Fibroblast of lung (primary cell): Measurements from ENCODE around the gene SRPX2. TPM values are rescaled to one million over a fixed set of nuclear protein-coding genes. Genes with fewer than 3 reads are reported as not detected.

Experiments used
- DNase-seq, 2 donors: peaks; one replicate each; pipeline versions ENCODE4 v3.0.0 to v3.0.0-alpha.2; 2010; ENCODE audit warnings: low read depth in 2 of 2
- H2AFZ ChIP-seq: 2 replicates; pipeline ENCODE4 v1.5.1; 2012; ENCODE audit warnings: low read length, control low read depth, inconsistent platforms
- H3K27ac ChIP-seq: 2 replicates; pipeline ENCODE4 v1.5.1; 2011; ENCODE audit warnings: low read length, control low read depth; ENCODE audit not compliant: insufficient read depth
- H3K27me3 ChIP-seq: 2 replicates; pipeline ENCODE4 v1.5.1; 2011; ENCODE audit warnings: mild to moderate bottlenecking, low read length; ENCODE audit not compliant: control insufficient read depth, insufficient read depth
- H3K36me3 ChIP-seq: 2 replicates; pipeline ENCODE4 v1.5.1; 2011; ENCODE audit warnings: low read length; ENCODE audit not compliant: control insufficient read depth, insufficient read depth
- H3K4me1 ChIP-seq: 2 replicates; pipeline ENCODE4 v1.5.1; 2011; ENCODE audit warnings: low read length; ENCODE audit not compliant: control insufficient read depth, insufficient read depth; ENCODE audit errors: extremely low read depth
- H3K4me2 ChIP-seq: 2 replicates; pipeline ENCODE4 v1.5.1; 2011; ENCODE audit warnings: low read length, control low read depth; ENCODE audit not compliant: insufficient read depth; ENCODE audit errors: extremely low read depth
- H3K4me3 ChIP-seq, 4 experiments: fragments of 200-600 bp in 1 of 4; sonication (generic) in 1 of 4; replicated peaks in 1 of 4; 2 replicates each; pipeline ENCODE4 v1.5.1; 2011 to 2016; ENCODE audit warnings: low read length in 4 of 4, low read depth in 3 of 4, mild to moderate bottlenecking in 3 of 4, control low read depth in 2 of 4, inconsistent platforms in 1 of 4, mixed read lengths in 1 of 4; ENCODE audit not compliant: insufficient read depth in 1 of 4; ENCODE audit errors: control extremely low read depth in 1 of 4
- H3K79me2 ChIP-seq: 2 replicates; pipeline ENCODE4 v1.5.1; 2012; ENCODE audit warnings: mild to moderate bottlenecking, low read length, inconsistent platforms; ENCODE audit not compliant: control insufficient read depth, insufficient read depth
- H3K9ac ChIP-seq: 2 replicates; pipeline ENCODE4 v1.5.1; 2011; ENCODE audit warnings: mild to moderate bottlenecking, low read length, control low read depth; ENCODE audit not compliant: insufficient read depth
- H3K9me3 ChIP-seq: 2 replicates; pipeline ENCODE4 v1.5.1; 2012; ENCODE audit warnings: low read depth, low read length; ENCODE audit not compliant: control insufficient read depth, insufficient read depth
- H4K20me1 ChIP-seq: 2 replicates; pipeline ENCODE4 v1.5.1; 2011; ENCODE audit warnings: low read length; ENCODE audit not compliant: control insufficient read depth, insufficient read depth; ENCODE audit errors: extremely low read depth
- EZH2 ChIP-seq: IDR thresholded peaks from 2 replicates; pipeline ENCODE4 v1.5.1; 2012; ENCODE audit warnings: low read length, control low read depth, mild to moderate bottlenecking; ENCODE audit errors: missing control alignments
- polyA plus RNA-seq, 2 donors: library from polyadenylated mRNA; depleted of rRNA in 1 of 2; stranded (reverse) in 1 of 2; unstranded in 1 of 2; fragments of >200 nt; gene quantifications; 2 replicates each; pipeline ENCODE4 v1.2.1, GENCODE V29; 2011 to 2012; ENCODE audit warnings: missing spikeins in 1 of 2
- total RNA-seq: library from RNA; depleted of rRNA; stranded (reverse); fragments of >200 nt; gene quantifications from 2 replicates; pipeline ENCODE4 v1.2.1, GENCODE V29; 2014
- TF ChIP-seq, protein P1 (sequence below), 2 donors: IDR thresholded peaks in 1 of 2; conservative IDR thresholded peaks in 1 of 2; 1 replicate in 1 of 2; 2 replicates in 1 of 2; pipeline ENCODE4 v1.5.1; 2011 to 2012; ENCODE audit warnings: low read length in 2 of 2, control low read depth in 1 of 2, inconsistent platforms in 1 of 2, low read depth in 1 of 2, mild to moderate bottlenecking in 1 of 2

Gene SRPX2
- total and polyA plus RNA-seq, 2 donors (not counting 1 experiment from before 2014, with no cell fraction given): 18.2 to 77.6 TPM

DNA sequence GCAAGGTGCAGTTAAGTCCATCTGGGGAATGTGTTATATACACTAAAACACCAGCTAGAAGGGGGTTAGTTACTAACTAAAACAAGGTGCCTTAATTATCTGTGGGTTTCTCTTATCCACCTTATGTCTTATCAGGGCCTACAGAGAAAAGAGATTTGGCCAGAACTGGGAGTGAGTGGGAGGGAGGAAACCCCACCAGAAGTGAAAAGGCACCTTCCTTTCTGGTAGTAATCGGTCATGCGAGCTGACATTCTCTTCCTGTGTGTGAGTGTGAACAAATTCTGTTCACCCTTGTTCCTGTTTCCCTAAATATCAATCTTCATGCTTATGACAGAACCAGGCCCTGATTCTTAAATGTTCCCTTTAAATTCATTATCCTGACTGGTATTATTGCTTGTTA is 43.5 kb downstream of the SRPX2 start:
- Histone ChIP-seq H3K9me3 (no peaks in the 10 kb centered on the region), H3K9ac (no peak overlapping the region), H3K27ac (no peak overlapping the region), H3K27me3 (no peaks in the 10 kb centered on the region), H3K4me3 (no peak overlapping the region), H3K4me2 (no peak overlapping the region), H2AFZ (no peak overlapping the region), H4K20me1 (no peaks in the 10 kb centered on the region), H3K79me2 (no peaks in the 10 kb centered on the region), H3K36me3 (no peaks in the 10 kb centered on the region), H3K4me1 (peaks cover 2% of the 10 kb centered on the region)
- no peak for TF ChIP-seq EZH2
- TF ChIP-seq, protein P1, sequence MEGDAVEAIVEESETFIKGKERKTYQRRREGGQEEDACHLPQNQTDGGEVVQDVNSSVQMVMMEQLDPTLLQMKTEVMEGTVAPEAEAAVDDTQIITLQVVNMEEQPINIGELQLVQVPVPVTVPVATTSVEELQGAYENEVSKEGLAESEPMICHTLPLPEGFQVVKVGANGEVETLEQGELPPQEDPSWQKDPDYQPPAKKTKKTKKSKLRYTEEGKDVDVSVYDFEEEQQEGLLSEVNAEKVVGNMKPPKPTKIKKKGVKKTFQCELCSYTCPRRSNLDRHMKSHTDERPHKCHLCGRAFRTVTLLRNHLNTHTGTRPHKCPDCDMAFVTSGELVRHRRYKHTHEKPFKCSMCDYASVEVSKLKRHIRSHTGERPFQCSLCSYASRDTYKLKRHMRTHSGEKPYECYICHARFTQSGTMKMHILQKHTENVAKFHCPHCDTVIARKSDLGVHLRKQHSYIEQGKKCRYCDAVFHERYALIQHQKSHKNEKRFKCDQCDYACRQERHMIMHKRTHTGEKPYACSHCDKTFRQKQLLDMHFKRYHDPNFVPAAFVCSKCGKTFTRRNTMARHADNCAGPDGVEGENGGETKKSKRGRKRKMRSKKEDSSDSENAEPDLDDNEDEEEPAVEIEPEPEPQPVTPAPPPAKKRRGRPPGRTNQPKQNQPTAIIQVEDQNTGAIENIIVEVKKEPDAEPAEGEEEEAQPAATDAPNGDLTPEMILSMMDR (conservative IDR thresholded peaks at IDR 0.05 in 1 of 2, IDR thresholded peaks at IDR 0.05 in 1 of 2; ENCODE audit: low read depth in 1 of 2, low read length in 2 of 2): no peak
- no peak for DNase-seq

DNA sequence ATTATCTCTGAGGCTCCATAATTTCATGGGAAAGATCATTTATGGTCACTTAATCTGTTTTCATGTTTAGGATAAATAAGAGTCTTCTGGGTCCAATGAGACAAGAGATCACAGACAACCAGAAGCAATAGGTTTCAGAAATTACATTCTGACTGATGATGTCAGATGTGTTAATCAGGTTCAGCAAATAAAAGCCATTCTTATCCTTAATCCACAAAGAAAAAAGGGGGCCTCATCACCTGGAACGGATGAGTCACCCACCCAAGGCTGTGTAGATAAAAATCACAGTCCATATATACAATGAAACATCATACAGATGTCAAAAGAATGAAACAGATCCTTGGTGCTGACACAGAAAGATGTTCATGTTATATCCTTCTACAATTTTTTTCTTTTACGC is 51.3 kb downstream of the SRPX2 start:
- no peak overlapping the region for H2AFZ ChIP-seq
- H3K27ac ChIP-seq: no peak overlapping the region
- no peak for DNase-seq
- H3K9ac ChIP-seq: no peak overlapping the region
- no peak overlapping the region for H3K4me3 ChIP-seq
- H3K9me3 ChIP-seq: no peaks in the 10 kb centered on the region
- TF ChIP-seq EZH2: no peak
- TF ChIP-seq, protein P1 (conservative IDR thresholded peaks at IDR 0.05 in 1 of 2, IDR thresholded peaks at IDR 0.05 in 1 of 2; ENCODE audit: low read depth in 1 of 2, low read length in 2 of 2): no peak
- no peak overlapping the region for H3K4me2 ChIP-seq
- H4K20me1 ChIP-seq: no peaks in the 10 kb centered on the region
- no peaks in the 10 kb centered on the region for H3K79me2 ChIP-seq
- no peaks in the 10 kb centered on the region for H3K36me3 ChIP-seq
- H3K4me1 ChIP-seq: no peaks in the 10 kb centered on the region
- H3K27me3 ChIP-seq: no peaks in the 10 kb centered on the region

DNA sequence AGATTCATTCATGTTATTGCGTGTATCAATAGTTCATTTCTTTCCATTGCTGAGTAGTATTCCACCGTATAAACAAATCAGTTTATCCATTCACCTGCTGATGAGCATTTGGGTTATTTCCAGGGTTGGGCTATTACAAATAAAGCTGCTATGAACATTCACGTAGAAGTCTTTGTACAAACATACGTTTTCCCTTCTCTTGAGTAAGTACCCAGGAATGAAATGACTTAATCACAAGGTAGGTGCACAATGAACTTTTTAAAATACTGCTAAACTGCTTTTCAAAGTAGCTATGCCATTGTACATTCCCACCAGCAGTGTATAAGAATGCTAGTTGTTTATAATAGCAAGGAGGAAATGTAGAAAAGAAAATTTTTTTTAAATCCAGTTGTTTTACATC is 52.0 kb downstream of the SRPX2 start:
- Histone ChIP-seq H3K36me3 (no peaks in the 10 kb centered on the region), H3K4me3 (no peak overlapping the region), H2AFZ (no peak overlapping the region), H3K4me2 (no peak overlapping the region), H3K9me3 (no peaks in the 10 kb centered on the region), H3K79me2 (no peaks in the 10 kb centered on the region), H3K4me1 (no peaks in the 10 kb centered on the region), H4K20me1 (no peaks in the 10 kb centered on the region), H3K27ac (no peak overlapping the region), H3K27me3 (no peaks in the 10 kb centered on the region), H3K9ac (no peak overlapping the region)
- peak in 1 of 2 donors; percentile 13 for DNase-seq
- no peak for TF ChIP-seq EZH2
- TF ChIP-seq, protein P1 (conservative IDR thresholded peaks at IDR 0.05 in 1 of 2, IDR thresholded peaks at IDR 0.05 in 1 of 2; ENCODE audit: low read depth in 1 of 2, low read length in 2 of 2): no peak
